ENCODE measurements around the gene RSPH10B2.
"Not testable (repeated sequence)": the region's sequence is repeated elsewhere in the genome, so short reads cannot be mapped to it uniquely, and the experiment has no call there.

Gene RSPH10B2

DNA sequence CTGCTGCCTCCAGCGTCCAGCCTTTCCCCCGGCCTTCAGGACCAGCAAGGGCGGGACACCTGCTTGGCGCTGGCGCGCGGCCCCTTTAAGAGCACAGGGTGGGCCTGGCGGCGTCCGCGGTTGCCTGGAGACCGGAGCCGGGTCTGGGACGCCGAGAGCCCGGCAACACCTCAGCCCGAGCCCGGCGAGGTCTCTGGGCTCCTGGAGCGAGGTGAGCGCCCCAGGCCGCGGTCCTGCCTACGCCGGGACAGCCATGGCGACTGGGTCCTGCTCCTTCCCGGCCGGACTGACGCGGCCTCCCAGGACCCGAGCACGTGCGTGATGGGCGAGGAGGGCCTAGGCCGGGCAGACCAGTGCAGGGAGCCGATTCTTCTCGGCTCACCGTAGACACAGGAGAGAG is at the start of gene RSPH10B2:
Gene RSPH10B2, plus strand, starts transcription at position 140 of the 400 bp plus-strand sequence. CDS start 3,575 bp downstream, outside the sequence.
- FAIRE-seq; DNase-seq (ENCODE audit: extremely low spot score, insufficient read length, low read depth): not testable (repeated sequence)

DNA sequence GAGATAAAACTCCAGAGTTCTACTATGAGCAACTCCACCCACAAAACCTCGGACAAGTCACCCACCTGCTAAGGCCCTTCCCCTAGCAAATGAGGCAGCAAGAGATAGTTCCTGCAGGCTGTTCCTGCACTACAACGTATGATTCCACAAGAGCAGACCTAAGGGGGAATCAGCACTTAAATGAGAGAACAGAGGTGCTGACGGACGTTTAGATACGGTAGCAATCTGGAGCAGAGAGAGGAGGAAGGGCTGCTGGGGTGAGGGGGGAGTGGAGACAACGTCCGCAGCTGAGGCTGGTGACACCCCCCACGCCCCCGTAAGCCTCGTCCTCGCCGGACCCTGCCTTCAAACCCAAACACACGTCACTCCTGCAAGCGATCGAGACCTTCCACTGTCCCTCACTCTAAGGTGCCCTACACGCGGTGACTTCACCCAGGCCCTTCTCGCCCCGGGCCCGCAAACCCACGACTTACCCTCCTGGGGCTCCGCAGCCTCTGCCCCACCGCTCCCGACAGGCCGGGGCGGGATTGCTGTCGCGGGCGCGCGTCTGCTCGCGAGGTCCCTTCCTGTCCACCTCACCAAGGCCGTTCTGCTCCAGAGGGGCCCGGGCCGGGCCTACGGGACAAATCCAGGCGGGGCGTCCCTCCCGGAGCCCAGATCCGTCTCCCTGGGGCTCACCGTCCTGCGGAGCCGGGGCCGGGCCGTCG is 47.8 kb upstream of the RSPH10B2 start:
- FAIRE-seq (no peak), DNase-seq (ENCODE audit: extremely low spot score, insufficient read length, low read depth) (peak; percentile 9)

DNA sequence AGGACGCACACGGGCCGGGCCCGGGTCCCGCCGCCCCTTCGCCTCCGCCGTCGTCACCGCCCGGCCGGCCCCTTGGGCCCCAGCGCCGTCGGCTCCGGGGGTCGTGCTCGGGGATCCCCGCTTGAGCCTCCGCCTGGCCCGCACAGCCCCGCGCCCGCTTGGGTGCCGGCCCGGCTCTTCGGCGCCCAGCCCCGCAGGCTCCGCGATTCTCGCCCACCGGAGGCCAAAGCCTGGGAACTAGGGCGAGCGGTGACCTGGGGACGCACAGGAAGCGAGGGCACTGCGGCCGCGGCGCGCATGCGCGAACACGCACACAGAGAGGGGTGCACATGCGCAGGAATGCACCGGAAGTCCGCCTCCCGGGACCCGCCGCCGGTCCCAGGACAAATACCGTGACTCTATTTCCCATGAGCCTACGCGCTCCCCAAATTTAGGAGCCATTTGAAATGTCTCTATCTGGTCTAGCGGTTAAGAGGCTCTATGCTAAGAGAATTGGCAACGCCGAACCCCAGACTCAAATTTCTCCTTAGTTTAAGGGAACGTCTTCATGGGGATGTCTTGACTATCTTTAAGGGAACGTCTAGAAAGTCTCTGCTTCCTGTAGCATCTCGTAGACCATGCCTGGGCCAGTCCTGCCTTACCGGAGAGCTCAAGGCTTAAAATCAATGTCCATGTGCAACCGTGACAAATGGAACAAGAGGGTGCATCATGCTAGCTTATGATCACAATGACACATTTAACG is 47.1 kb upstream of the RSPH10B2 start, which contains the start of gene ZNF12:
Gene ZNF12, minus strand, starts transcription at position 282 of the 742 bp plus-strand sequence. CDS start 1,774 bp downstream, outside the sequence.
- FAIRE-seq (peak; percentile 87), DNase-seq (ENCODE audit: extremely low spot score, insufficient read length, low read depth) (peak; percentile 94)

DNA sequence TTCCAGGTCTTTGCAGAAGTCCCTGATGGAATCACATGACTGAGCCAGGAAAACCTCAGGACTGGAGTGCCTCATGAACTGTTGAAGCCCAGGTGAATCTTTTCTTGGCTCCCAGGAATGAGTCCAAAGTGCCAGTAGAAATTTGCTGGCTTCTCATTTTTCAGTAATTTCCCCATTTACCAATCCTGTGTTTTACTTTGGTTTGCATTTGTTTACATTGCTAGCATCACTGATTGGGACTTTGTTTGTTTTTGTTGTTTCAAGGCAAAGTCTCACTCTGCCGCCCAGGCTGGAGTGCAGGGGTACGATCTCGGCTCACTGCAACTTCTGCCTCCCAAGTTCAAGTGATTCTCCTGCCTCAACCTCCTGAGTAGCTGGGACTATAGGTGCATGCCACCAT is 45.6 kb upstream of the RSPH10B2 start:
- DNase-seq (ENCODE audit: extremely low spot score, insufficient read length, low read depth) = no peak
- no peak for FAIRE-seq

DNA sequence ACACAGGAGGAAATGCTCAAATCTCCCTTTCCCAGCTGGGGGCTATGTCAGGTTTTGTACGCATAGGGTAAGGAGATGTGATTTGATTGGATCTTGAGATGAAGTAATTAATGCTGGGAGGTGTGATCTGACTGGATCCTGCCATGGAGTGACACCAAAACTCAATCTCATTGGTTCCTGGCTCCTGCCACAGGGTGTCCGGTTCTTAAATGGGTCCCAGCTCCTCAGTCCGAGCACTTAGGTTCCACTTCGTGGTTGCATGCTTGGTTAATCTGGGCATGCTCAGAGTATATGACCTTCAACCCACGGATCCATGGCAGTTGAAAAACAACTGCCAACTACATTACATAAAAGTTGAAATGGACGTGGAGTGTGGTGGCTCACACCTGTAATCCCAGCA is 44.1 kb upstream of the RSPH10B2 start:
- FAIRE-seq = no peak
- DNase-seq (ENCODE audit: extremely low spot score, insufficient read length, low read depth) = no peak

DNA sequence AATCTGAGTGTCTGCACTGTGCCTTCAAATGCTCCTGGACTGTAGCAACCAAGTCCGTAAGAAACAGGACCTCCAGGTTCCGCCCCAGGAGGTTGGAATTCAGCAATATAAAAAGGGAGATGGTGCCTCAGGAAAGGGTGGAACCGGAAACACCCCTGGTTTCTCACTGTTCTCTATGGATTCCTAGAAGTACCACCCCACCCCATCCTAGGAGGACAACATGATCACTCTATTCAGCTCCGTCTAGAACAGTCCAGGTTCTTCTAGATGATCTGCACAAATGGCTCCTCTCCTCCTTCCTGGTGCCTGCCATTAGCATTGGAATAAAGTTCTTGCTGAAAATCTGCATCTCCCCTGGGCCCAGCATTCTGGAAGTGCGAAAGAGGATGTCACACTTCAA is 39.5 kb upstream of the RSPH10B2 start:
- no peak for FAIRE-seq
- DNase-seq (ENCODE audit: extremely low spot score, insufficient read length, low read depth) = no peak

DNA sequence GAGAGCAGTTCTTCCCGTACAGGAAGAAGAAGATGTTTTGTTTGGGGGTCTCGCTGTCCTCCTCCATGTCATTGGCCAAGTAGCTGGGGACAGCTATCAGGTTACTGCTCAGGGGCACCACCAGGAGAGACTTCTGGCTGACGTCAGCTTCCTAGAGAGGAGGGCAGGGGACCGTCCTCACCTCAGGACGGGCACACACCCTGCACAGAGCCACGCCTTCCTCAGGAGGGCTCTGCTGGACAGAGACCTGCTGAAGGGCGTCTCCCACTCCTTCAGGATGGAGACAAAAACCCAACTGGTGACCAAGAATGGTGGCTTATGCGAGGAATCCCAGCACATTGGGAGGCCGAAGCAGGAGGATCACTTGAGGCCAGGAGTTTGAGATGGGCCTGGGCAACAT is 38.0 kb upstream of the RSPH10B2 start:
- not testable (repeated sequence) for DNase-seq (ENCODE audit: extremely low spot score, insufficient read length, low read depth); FAIRE-seq

DNA sequence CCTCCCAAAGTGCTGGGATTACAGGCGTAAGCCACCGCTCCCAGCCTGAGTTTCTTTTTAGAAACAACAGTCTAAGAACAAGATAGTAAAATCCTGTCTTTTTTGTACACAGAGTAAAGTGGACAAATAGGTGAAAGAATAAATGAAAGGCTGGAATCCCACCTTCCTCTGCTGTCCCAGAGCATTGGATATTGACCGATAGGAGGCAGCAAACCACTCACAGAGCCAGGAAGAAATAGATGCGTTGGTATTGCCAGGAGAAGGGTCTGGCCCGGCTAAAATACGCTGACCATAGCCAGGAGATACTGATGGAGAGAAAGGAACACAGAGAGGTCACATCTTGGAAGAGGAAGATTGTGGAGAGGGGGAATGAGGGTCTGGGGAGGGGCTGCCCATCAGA is 35.8 kb upstream of the RSPH10B2 start:
- FAIRE-seq (no peak), DNase-seq (ENCODE audit: extremely low spot score, insufficient read length, low read depth) (no peak)

DNA sequence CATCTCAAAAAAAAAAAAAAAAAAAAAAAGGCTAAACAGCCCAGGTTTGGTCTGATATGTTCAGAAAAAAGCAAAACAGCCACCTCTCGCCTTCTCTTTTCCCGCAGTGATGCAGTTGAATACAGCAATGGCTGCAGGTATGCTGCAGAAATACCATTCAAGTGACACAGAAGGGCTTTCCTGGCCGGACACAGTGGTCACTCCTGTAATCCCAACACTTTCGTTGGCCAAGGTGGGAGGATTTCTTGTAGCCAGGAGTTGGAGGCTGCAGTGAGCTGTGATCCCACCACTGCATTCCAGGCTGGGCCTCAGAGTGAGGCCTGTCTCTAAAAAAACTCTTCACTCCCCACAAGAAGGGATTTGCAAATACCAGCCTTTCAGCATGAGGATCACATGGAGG is 29.6 kb upstream of the RSPH10B2 start:
- not testable (repeated sequence) for DNase-seq (ENCODE audit: extremely low spot score, insufficient read length, low read depth); FAIRE-seq

DNA sequence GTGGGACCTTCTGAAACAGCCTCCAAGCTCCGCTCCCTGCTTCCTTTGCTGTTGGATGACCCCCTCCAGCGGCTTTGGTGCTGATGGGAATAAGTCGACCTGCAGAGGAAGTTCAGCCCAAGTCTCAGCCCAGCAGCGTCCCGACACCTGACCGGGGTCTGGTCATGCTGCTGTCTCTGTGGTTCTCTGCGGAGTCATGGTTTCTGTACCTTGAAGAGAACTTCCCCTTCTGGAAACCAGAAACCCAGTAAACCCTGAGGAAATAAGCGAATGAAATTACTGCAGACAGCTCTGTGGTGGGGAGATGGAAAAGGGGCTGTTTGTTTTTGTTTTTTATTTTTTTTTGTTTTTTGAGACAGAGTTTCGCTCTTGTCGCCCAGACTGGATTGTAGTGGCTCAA is 28.9 kb upstream of the RSPH10B2 start:
- DNase-seq (ENCODE audit: extremely low spot score, insufficient read length, low read depth) = peak; percentile 65
- FAIRE-seq = peak; percentile 84

DNA sequence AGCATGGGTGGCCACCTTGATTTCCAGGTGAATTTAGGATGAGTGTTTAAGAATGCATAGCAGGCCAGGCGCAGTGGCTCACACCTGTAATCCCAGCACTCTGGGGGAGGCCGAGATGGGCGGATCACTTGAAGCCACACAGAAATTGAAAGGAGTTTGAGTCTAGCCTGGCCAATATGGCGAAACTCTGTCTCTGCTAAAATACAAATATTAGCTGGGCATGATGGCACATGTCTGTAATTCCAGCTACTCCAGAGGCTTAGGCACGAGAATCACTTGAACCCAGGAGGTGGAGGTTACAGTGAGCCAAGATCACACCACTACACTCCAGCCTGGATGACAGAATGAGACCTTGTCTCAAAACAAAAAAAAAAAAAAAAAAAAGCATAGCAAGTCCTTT is 27.6 kb upstream of the RSPH10B2 start:
- DNase-seq (ENCODE audit: extremely low spot score, insufficient read length, low read depth); FAIRE-seq: not testable (repeated sequence)

DNA sequence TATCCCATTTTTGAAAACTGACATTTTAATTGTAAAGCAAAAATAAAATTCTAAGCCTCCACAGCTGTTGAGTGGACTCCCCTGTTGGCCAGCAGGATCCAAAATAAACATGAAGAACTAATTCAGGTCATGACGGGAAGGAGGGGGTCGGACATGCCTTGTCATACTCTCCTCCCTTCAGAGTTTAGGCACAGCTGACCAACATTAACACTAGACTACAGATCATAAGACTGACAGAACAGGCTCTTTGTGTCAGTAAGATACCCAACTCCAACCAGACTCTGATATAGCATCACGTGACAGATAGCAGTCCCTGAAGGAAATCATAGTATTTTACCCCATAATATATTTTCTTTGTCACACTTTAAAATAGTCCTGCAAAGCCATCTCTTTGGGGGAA is 26.2 kb upstream of the RSPH10B2 start:
- DNase-seq (ENCODE audit: extremely low spot score, insufficient read length, low read depth) = no peak
- FAIRE-seq = no peak

DNA sequence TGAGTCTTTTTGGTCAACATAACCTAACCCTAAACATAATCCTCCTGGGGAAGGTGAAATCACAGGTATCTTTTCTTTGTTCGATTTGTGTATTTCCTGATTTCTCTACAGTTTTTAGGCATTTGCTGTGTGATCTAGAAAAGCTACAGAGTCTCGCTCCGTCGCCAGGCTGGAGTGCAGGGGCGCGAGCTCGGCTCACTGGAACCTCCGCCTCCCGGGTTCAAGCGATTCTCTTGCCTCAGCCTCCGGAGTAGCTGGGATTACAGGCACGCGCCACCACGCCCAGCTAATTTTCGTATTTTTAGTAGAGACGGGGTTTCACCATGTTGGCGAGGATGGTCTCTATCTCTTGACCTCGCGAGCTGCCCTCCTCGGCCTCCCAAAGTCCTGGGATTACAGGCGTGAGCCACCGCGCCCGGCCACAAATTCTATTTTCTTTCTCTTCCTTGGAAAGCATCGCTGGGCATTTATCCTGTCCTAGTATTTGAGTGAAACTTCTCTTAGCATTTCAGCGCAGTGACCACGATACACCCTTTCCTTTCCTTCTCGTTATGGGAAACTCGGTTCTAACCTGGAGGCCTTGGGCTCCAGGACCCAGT is 24.9 kb upstream of the RSPH10B2 start:
- not testable (repeated sequence) for FAIRE-seq

DNA sequence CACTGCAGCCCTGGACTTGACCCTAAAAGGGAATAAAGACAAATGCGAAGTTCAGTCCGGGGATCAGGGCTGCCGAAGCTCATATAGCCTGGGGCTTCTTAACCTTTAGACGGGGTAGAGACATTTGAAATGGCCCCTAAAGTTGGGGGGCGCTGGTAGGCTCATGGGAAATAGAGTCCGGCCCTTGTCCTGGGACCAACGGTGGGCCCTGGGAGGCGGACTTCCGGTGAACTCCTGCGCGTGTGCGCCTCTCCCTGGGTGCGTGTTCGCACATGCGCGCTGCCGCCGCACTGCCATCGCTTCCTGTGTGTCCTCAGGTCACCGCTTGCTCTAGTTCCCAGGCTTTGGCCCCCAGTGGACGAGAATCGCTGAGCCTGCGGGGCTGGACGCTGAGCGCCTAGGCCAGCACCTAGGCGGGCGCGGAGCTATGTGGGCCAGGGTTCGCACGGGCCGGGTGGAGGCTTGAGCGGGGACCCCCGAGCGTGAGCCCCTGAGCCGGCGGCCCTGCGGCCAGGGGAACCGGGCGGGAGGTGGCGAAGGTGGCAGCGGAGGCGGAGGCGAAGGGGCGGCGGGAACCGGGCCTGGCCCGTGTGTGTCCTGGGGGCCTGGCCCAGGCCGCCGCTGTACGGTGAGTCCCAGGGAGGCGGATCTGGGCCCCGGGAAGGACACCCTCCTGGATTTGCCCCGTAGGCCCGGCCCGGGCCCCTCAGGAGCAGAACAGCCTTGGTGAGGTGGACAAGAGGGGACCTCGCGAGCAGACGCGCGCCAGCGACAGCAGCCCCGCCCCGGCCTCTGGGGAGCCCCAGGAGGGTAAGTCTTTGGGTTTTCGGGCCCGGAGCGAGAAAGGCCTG is 24.2 kb upstream of the RSPH10B2 start:
- peak; percentile 90 for FAIRE-seq
- DNase-seq (ENCODE audit: extremely low spot score, insufficient read length, low read depth) = peak; percentile 76

More for the DNA sequence above, 24.9 kb upstream of the RSPH10B2 start:
- DNase-seq (ENCODE audit: extremely low spot score, insufficient read length, low read depth) = not testable (repeated sequence)

DNA sequence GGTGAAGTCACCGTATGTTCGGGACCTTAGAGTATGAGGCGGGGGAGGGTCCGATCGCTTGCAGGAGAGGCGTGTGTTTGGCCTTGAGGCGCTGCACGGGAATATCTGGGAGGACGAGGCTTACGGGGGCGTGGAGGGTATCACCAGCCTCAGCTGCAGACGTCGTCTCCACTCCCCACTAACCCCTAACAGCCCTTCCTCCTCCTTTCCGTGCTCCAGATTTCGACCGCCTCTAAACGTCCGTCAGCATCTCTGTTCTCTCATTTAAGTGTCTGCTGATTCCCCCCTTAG is 23.6 kb upstream of the RSPH10B2 start:
- DNase-seq (ENCODE audit: extremely low spot score, insufficient read length, low read depth) (no peak), FAIRE-seq (no peak)

DNA sequence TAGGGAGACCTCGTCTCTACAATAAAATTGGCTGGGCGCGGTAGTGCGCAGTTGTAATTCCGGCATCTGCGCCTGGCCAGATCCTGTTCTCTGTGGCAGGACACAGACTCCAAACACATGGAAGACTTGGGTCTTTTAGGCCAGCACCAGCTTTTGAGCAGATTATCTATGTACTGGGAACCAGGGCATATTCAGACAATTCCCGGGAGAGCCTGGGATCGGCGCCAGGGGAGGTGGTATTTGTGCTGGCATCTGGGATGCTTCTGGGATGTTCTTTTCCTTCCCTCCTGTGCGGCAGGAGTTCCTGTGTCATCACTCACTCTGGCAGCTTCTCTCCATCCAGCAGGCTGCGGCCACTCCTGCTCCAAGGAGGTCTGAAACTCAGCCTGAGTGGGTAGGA is 15.5 kb upstream of the RSPH10B2 start:
- not testable (repeated sequence) for FAIRE-seq; DNase-seq (ENCODE audit: extremely low spot score, insufficient read length, low read depth)

DNA sequence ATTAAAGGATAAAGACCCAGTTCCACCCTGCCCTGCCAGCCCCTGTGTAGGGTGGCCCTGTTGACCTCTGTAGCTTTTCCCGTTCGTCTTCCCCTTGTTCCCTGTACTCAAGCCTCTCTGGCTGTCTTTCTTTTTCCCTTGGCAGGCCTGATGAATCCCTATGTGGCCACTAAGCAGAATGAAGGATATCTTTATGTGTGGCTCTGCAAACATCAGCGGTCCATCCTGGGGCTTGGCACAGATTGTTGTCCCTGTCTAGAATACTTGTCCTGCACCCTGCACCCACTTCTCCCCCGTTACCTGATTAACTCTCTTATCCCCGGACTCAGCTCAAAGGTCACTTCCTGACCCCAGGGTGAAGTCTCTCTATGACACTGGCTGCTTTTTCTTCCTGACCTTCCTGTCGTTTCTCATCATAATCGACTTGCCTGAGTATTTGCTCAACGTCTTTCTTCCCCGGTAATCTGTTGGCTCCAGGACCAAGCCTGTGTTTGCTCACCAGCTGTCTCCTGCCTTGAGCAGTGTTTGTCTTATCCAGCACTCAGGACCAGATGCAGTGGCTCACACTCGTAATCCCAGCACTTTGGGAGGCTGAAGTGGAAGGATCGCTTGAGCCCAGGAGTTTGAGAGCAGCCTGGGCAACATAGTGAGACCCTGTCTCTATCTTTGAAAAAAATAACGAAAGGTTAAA is 9.3 kb upstream of the RSPH10B2 start:
- DNase-seq (ENCODE audit: extremely low spot score, insufficient read length, low read depth); FAIRE-seq: not testable (repeated sequence)

DNA sequence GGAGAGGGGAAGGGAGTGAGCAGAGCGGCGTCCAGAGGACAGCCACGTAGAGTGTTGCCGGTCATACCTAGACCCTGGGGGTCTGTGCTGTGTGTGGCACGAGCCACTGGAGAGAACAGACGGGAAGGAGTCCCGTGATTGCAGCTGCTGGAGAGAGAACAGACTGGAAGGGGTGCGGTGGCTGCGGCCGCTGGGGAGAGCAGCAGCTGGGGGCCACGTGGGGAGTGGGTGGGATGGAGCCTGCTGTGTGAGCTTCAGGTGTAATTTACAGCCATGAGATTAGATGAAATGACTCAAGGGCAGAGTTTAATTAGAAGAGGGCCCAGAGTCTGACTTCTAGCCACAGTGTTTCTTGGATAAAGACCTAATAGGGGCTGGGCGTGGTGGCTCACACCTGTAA is 4.6 kb upstream of the RSPH10B2 start:
- not testable (repeated sequence) for FAIRE-seq; DNase-seq (ENCODE audit: extremely low spot score, insufficient read length, low read depth)

DNA sequence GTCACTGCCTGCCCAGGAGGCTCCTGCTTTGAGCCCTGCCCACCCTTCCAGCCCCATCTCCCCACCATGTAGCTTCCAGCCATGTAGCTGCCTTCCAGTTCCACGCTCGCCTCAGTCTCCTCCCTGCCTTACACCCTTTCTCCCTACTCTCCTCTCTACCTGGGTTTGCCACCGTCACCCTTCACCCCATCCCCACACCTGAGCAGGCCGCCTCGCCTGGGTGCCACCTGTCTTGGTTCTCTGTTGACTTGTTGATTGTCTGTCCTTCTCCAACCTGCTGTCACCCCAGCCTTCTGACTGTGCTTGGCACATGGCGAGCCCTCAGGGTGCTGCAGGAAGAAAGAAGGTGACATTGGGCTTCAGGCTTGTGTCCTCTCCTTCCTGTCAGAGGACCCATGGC is 3.7 kb upstream of the RSPH10B2 start:
- not testable (repeated sequence) for FAIRE-seq; DNase-seq (ENCODE audit: extremely low spot score, insufficient read length, low read depth)

All from GM18507 (cell line).